SIG-M5 (cell line): ENCODE results near the gene SLC22A4.

Experiments
- DNase-seq: peaks from one replicate; lab custom pipeline; 2025; lab: John Stamatoyannopoulos, UW

SLC22A4 gene

GRCh38 chr5:132300577-132301343, 6.6 kb downstream of the SLC22A4 start:
- no peak for DNase-seq

DNA sequence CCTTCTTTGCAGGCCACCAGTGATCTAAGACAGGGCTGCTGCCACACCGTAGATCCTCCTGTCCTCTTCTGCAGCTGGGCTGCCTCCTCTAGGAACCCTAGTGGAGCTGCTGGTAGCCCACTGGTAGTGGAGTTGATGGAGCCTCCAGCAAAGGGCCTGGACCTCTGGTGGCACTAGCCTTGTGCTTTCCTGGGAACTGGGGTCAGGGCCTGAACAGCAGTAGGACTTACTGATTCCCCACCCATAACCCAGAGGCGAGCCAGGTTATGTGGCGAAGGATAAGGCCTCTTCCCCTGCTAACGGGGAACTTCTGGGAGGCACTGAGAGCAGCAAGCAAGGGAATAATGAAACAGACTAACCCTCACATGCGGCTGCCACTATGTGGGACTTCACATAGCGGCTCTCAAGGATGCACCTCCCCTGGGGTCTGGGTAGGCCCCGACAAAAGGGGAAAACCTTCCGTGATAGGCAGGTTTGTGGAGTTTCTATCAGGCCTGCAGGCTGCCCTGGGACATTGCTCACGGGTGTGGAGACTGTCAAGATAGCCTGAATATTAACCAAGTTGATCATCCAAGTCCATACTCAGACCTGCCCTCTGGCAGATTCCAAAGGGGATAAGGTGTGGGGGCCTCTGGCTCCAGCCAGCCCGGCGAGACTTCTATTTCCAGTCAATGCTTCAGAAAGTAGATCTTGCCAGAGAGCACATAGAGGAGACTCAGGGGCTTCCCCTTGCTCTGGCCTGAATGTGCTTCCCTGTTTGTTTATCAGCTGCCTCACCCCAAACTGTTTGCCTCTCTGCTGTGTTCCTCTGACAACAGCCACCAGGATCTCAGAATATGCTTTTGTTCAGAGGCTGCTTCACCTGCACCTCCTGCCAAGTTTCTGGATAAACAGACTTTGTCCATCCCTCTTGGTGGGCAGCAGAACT, 7.4 kb downstream of the SLC22A4 start:
- DNase-seq, result no peak

GRCh38 chr5:132302413-132302812, 8.2 kb downstream of the SLC22A4 start:
- no peak for DNase-seq

DNA sequence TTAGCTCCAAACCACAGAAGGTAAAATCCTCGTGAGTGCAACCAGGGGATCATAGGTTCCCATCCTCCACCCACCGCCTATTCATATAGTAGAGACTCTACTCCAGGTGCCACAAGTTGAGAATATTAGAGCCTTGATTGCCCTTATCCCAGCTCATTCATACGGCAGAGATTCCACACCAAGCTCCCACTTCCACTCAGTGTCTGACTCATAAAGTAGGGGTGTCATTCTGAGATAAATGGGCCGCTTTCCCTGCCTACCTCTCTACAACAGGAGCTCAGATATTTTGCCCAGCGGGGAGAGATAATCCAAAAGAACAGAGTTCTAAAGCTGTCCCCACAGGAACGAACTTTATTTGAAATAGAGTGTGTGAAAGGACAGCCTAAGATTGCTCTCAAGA, 9.4 kb downstream of the SLC22A4 start:
- no peak for DNase-seq

GRCh38 chr5:132305420-132305819, 11.2 kb downstream of the SLC22A4 start:
- no peak for DNase-seq

DNA sequence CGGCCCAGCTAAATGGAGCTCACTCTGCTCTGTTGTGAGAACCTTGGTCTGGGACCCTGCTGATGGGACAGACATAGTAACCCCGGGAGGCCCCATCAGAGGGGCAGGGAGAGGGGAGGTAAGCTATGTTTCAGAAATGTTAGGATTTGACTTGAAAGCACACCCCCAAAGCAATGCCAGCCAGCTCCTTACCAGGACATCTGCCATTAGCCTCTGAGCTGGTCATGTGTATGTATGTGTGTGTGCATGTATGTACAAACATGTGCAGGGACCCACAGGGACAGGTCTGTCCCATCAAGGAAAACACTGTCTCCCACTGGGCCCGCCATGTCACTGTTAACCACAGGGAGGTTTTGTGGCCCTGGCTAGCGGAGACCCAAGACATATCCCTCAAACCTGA, 14.5 kb downstream of the SLC22A4 start:
- DNase-seq, result no peak

- DNase-seq, result no peak
These were observed 15.5 kb downstream of the SLC22A4 start for GRCh38 chr5:132309679-132310078.

DNA sequence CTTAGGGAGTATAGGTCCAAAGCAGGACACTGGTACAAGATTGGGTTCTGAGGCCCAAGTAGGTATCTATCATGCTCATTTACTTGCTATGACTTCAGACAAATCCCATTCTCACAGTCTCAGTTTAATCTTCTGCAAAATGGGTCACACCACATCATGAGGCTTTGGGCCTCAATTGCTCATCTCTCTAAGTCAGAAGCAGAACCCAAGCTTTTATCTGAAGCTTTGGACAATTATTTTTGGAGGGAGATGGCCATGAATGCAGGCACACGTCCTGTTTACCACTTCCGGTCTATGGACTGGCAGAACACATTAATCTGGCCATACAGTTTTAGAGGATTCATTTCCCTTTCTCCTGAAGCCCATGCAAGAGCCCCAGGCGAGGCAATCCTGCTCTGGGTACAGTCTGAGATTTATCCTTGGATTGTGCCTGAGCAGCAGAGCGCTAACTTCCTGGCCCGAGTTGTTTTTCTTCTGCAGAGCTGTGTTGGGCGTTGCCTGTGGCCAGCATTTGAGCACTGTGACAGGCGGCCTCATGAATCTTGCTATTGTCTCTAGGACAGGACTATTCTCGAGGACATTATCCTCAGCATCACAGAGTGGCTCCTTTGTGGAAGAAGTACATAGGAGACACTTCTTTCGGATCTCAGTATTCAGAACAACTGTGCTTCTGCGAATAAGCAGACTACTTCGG, 16.1 kb downstream of the SLC22A4 start:
- DNase-seq, result no peak

- DNase-seq, result no peak
These were observed 19.2 kb downstream of the SLC22A4 start for GRCh38 chr5:132313366-132313765.

- DNase-seq, result no peak
These were observed 19.8 kb downstream of the SLC22A4 start for GRCh38 chr5:132313961-132314432.

DNA sequence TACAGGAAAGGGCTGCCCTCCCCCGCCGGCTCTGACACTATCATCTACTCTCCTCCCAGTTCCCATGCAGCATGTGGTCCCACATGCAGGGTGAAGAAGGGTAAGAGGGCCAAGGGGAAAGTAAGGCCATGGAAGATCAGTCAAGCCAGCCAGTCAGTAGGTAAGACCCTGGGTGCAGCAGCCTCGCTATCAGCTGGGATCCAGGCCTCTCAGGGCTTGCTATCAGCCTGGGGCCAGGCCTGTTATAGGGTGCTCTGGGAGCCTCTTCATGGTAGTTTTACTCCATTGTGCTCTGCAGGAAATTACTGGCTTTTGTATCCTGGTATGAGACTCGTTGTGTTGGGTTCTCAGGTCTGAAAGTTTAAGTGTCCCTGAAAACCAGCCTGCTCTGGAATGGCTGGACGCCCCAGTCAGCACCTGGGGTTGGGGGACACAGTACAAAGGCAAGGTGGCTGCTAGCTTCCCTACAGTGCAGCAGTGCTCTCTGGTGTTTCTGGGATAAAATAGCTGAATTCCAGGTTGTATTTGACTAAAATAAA, 21.4 kb downstream of the SLC22A4 start:
- no peak for DNase-seq

DNA sequence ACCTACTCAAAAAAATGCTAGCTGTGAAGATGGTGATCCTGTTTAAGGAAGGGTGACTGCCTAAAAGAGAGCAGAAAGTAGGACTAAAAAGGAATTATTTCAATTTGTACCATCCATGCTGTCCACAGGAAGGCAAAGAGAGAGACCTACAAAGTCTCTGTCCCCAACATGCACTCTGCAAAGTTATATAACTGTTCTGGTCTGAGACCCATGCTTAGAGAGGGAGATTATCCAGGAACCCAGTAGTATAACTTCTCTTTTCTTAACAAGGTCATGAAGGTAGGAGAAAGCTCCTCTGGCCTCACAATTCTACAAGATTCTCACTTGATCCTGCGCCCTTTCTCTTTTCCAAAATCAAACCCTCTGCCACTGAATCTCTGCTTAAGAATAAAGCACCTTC, 25.8 kb downstream of the SLC22A4 start:
- no peak for DNase-seq

GRCh38 chr5:132321109-132321721, 27.0 kb downstream of the SLC22A4 start:
- no peak for DNase-seq

DNA sequence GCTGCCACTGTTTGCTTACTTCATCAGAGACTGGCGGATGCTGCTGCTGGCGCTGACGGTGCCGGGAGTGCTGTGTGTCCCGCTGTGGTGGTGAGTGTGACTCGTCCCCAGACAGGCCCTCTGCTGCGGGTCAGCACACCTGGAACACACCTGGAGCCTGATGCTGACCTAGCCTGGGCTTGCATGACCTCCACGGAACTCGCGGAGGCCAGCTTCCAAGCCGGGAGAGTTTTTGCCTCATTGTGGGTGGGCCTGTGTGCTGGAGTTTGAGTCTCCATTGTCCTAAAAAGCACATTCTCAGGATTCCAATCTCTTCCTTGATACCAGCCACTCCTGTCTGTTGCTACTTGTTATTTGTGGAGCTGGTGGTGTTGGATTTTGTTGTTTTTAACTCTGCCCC, 28.1 kb downstream of the SLC22A4 start:
- DNase-seq, result no peak

- DNase-seq, result no peak
These were observed 29.0 kb downstream of the SLC22A4 start for GRCh38 chr5:132323202-132323601.

DNA sequence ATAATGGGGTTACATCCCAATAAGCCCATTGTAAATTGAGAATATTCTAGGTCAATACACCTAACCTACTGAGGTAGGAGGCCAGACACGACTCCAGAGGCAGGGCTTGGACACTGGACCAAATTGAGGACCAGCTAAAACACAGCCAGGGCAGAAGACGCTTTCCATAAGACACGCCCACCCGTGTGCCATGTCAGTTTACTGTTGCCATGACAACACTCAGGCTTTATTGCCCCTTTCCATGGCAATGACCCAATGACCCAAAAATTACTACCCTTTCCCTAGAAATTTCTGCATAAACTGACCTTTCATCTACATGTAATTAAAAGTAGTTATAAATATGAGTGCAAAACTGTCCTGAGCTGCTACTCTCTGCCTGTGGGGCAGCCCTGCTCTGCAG, 31.5 kb downstream of the SLC22A4 start:
- DNase-seq, result no peak

- DNase-seq, result no peak
These were observed 33.2 kb downstream of the SLC22A4 start for GRCh38 chr5:132327252-132327955.

DNA sequence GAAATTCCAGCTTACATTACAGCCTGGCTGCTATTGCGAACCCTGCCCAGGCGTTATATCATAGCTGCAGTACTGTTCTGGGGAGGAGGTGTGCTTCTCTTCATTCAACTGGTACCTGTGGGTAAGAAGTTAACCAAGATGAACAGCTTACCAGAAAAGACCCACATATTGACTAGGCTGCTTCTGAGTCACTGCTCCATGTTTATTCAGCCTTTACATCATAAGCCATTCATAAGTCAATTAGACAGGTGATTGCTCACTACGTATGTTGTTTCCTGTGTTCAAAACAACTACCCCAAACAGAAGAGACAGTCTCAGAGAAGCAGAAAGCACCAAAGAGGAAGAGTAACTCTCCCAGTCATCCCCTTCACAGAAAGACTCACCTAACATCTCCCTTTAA, 40.6 kb downstream of the SLC22A4 start:
- DNase-seq, result no peak

DNA sequence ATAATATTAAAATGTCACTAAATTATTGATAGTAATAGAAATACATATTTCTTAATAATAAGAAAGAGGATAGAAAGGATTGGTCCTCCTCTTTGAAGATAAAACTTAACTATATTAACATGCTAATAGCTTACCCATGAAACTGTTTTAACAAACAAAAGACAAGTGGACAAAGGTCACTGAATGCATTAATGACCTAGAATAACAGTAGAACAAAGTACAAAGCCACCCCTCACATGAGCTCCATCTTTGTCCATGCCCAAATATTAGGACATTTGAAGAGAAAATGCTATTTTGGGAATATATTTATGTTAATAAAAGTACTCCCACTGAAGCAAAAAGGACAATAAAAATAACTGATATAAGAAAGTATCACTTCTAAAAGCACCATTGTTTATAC, 41.2 kb downstream of the SLC22A4 start:
- DNase-seq, result no peak

- no peak for DNase-seq
These were observed 45.3 kb downstream of the SLC22A4 start for GRCh38 chr5:132339502-132339901.
